HG02759 (cell line): ENCODE data around the gene INF2.

Experiments used
- ATAC-seq: cut with Tn5 transposase; IDR thresholded peaks from one replicate; pipeline ENCODE4 v1.9.1; 2021; ENCODE audit warnings: mild to moderate bottlenecking, moderate library complexity; ENCODE audit not compliant: unreplicated experiment

Gene INF2

GRCh38 chr14:104767634-104767918 lies 78.2 kb downstream of the INF2 start:
- no peak for ATAC-seq

- ATAC-seq: peak; percentile 75
Observed at GRCh38 chr14:104768437-104769323, 79.3 kb downstream of the INF2 start.

- ATAC-seq: no peak
Observed at GRCh38 chr14:104769324-104770071, 80.1 kb downstream of the INF2 start.

GRCh38 chr14:104770072-104770579 lies 80.7 kb downstream of the INF2 start:
- no peak for ATAC-seq

- ATAC-seq: no peak
Observed at GRCh38 chr14:104770851-104771272, 81.4 kb downstream of the INF2 start.

- ATAC-seq: no peak
Observed at GRCh38 chr14:104771374-104771773, 82.0 kb downstream of the INF2 start.
